Bronchial smooth muscle cell (primary cell): Measurements from ENCODE around the gene TRIM40. TPM values are rescaled to one million over a fixed set of nuclear protein-coding genes. Genes with fewer than 3 reads are reported as not detected.

Source experiments
- total RNA-seq: library from RNA; depleted of rRNA; stranded (reverse); fragments of >200 nt; gene quantifications from 2 replicates; pipeline ENCODE4 v1.2.1, GENCODE V29; 2014

The TRIM40 gene, protein sequence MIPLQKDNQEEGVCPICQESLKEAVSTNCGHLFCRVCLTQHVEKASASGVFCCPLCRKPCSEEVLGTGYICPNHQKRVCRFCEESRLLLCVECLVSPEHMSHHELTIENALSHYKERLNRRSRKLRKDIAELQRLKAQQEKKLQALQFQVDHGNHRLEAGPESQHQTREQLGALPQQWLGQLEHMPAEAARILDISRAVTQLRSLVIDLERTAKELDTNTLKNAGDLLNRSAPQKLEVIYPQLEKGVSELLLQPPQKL
- not detected in 2 replicates for total RNA-seq

GRCh38 chr6:30135757-30136156 is at the start of gene TRIM40:
Gene TRIM40, plus strand, starts transcription at chr6:30136140. Its CDS starts 897 bp downstream, at chr6:30137037.

GRCh38 chr6:30113003-30113759 is 22.8 kb upstream of the TRIM40 start, which contains the start of gene TRIM31:
Gene TRIM31, minus strand, starts transcription at chr6:30113090. Its CDS starts 285 bp downstream, at chr6:30112805.

DNA sequence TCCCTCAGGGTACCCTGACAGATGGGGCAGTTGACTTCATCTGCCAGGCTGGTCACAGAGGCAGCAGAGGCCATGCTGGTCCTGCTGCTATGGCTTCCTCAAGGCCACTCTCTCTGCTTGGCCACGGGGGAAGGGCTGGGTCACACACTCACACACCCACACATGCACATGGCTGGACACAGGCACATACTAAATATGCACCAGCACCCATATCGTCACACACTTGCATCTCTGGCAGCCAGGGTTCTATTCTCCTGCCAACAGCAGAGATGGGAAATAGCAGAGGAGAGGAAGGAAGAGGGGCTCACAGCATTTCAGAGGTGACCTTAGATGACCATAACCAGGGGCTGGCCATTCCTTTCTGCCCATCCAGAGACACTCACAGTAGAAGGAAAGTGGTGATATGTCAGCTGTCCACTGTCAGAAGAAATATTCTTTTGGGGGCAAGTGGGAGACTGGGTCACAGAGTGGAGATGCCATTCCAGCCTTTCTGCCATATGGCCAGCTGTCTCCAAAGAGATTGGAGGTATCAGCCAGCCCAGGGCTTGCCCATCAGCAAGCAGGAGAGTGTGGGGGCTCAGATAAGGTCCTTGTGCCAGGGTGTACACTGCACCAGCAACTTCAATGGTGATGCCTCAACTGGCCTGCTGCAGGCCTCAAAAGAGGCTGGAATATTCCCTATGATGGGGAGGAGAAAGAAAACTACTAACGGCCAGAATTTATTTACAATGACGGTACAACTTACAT is 25.0 kb downstream of the TRIM40 start, which contains the start of gene TRIM10:
Gene TRIM10, minus strand, starts transcription at position 427 of the 747 bp plus-strand sequence. Its CDS starts 353 bp downstream, at position 74.

DNA sequence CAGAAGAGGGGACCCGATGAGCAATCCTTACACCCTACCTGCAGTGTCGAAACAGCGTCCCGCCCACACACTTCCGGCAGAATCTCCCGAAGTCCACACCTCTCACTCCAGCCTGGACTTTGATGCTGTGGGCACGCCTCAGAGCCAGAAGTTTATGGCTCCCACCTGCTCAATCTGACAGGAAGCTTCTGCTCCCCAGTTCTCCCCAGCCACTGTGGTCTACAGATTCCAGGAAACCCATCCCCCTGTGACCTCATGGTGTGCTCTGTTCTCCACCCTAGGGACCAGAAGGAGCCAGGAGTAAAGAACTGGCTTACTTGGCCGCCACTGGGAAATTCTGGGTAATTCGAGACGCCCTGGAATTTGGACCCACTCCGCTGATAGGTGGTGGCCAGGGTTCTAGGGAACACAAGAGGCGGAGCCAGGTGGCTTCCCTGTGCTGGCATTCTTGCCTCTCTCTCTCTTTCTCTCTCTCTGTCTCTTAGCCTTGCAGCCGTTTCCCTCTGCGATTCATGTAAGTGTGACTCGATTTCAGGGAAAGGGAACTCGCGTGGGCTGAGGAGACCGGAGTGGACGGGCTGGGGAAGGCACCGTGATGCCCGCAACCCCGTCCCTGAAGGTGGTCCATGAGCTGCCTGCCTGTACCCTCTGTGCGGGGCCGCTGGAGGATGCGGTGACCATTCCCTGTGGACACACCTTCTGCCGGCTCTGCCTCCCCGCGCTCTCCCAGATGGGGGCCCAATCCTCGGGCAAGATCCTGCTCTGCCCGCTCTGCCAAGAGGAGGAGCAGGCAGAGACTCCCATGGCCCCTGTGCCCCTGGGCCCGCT is 27.4 kb downstream of the TRIM40 start, which contains the start of gene TRIM15:
Gene TRIM15, plus strand, starts transcription at position 457 of the 828 bp plus-strand sequence. Its CDS starts 139 bp downstream, at position 596.

Other genes with a start within 250 kb of the TRIM40 start
- 288 and 366 TPM in 2 replicates for gene HLA-A, start 193.6 kb upstream of the TRIM40 start, total RNA-seq
- gene POLR1H, start 74.9 kb upstream of the TRIM40 start, total RNA-seq, result 34.2 and 49.5 TPM in 2 replicates
- 9.5 and 12.3 TPM in 2 replicates for gene PPP1R11, start 68.9 kb upstream of the TRIM40 start, total RNA-seq
- under 0.01 and 0.09 TPM in 2 replicates for gene RNF39, start 60.4 kb upstream of the TRIM40 start, total RNA-seq
- gene TRIM31, start 23.1 kb upstream of the TRIM40 start, total RNA-seq, result not detected in 2 replicates
- under 0.01 TPM in 1 of 2 replicates, not detected in the other for gene TRIM10, start 25.1 kb downstream of the TRIM40 start, total RNA-seq
- not detected in 2 replicates for gene TRIM15, start 27.4 kb downstream of the TRIM40 start, total RNA-seq
- 16.7 and 26.4 TPM in 2 replicates for gene TRIM26, start 77.3 kb downstream of the TRIM40 start, total RNA-seq
- 6.1 and 6.6 TPM in 2 replicates for gene TRIM39, start 190.8 kb downstream of the TRIM40 start, total RNA-seq
- 24.4 and 34.2 TPM in 2 replicates for gene RPP21, start 209.0 kb downstream of the TRIM40 start, total RNA-seq